Endodermal cell (in vitro differentiated cells): ENCODE results near the gene RHOH. TPM values are rescaled to one million over a fixed set of nuclear protein-coding genes. Genes with fewer than 3 reads are reported as not detected.
A peak's percentile ranks its signal among the peaks of the same experiment; 100 is the strongest.

ENCODE experiments used
- DNase-seq: peaks from one replicate; pipeline ENCODE4 v3.0.0-alpha.2; 2017
- H3K27ac ChIP-seq: 2 replicates; pipeline ENCODE4 v1.5.1; 2013; ENCODE audit warnings: mild to moderate bottlenecking, low read depth, low read length, moderate library complexity
- H3K27me3 ChIP-seq: 2 replicates; pipeline ENCODE4 v1.6.1; 2013; ENCODE audit warnings: mild to moderate bottlenecking, low read length, moderate library complexity; ENCODE audit not compliant: insufficient read depth, control insufficient read depth, poor library complexity, severe bottlenecking
- H3K36me3 ChIP-seq: 2 replicates; pipeline ENCODE4 v1.7.0; 2013; ENCODE audit warnings: mild to moderate bottlenecking, low read length, moderate library complexity; ENCODE audit not compliant: control insufficient read depth, insufficient read depth
- H3K4me1 ChIP-seq: one replicate; pipeline ENCODE4 v1.7.0; 2013; ENCODE audit warnings: low read length; ENCODE audit not compliant: control insufficient read depth, insufficient read depth
- H3K4me3 ChIP-seq: 2 replicates; pipeline ENCODE4 v1.5.1; 2013; ENCODE audit warnings: mild to moderate bottlenecking, low read length, moderate library complexity
- H3K9ac ChIP-seq: 2 replicates; pipeline ENCODE4 v1.6.1; 2013; ENCODE audit warnings: mild to moderate bottlenecking, low read length, moderate library complexity; ENCODE audit not compliant: poor library complexity, severe bottlenecking; ENCODE audit errors: extremely low read depth
- H3K9me3 ChIP-seq: 2 replicates; pipeline ENCODE4 v1.6.1; 2013; ENCODE audit warnings: mild to moderate bottlenecking, low read length, moderate library complexity; ENCODE audit not compliant: control insufficient read depth
- H3K27ac Mint-ChIP-seq: 2 replicates; pipeline ENCODE4 v1.8.0; 2020; ENCODE audit warnings: mixed read lengths
- H3K27me3 Mint-ChIP-seq: 2 replicates; pipeline ENCODE4 v1.8.0; 2021; ENCODE audit warnings: mild to moderate bottlenecking, mixed read lengths; ENCODE audit not compliant: insufficient read depth
- H3K36me3 Mint-ChIP-seq: 2 replicates; pipeline ENCODE4 v1.8.0; 2020; ENCODE audit warnings: low read depth, mixed read lengths
- H3K4me1 Mint-ChIP-seq: 2 replicates; pipeline ENCODE4 v1.8.0; 2020; ENCODE audit warnings: mixed read lengths
- H3K4me3 Mint-ChIP-seq: 2 replicates; pipeline ENCODE4 v1.8.0; 2020; ENCODE audit warnings: mild to moderate bottlenecking, moderate library complexity, mixed read lengths
- H3K9me3 Mint-ChIP-seq: 2 replicates; pipeline ENCODE4 v1.8.0; 2020; ENCODE audit warnings: mild to moderate bottlenecking, mixed read lengths
- WGBS, 2 experiments: methylation state at CpG; one replicate each; pipeline versions ENCODE4 v1.1.5 to v1.1.7; 2013; ENCODE audit warnings: missing lambda C conversion rate in 2 of 2, mixed read lengths in 1 of 2; ENCODE audit not compliant: insufficient coverage in 1 of 2, insufficient read length in 1 of 2; 5-methylcytosine and 5-hydroxymethylcytosine counted together
- total RNA-seq, 2 donors: library from RNA; stranded (reverse); fragmentation: NEBNext Ultra II Directional in 1 of 2; extraction: Animal tissue kit (Norgen Biotek cat#: 25700) in 1 of 2; gene quantifications; 2 replicates in 1 of 2; 3 replicates in 1 of 2; pipeline ENCODE4 v1.2.1, GENCODE V29; 2021
- TF ChIP-seq, protein P1 (sequence below): fragments of 200-600 bp; sonication (generic); conservative IDR thresholded peaks from 2 replicates; pipeline ENCODE4 v1.5.0; 2021; ENCODE audit warnings: antibody characterized with exemption, mild to moderate bottlenecking

RHOH gene
- total RNA-seq, 2 donors from 2014 or later = 2.9 to 9.4 TPM

DNA sequence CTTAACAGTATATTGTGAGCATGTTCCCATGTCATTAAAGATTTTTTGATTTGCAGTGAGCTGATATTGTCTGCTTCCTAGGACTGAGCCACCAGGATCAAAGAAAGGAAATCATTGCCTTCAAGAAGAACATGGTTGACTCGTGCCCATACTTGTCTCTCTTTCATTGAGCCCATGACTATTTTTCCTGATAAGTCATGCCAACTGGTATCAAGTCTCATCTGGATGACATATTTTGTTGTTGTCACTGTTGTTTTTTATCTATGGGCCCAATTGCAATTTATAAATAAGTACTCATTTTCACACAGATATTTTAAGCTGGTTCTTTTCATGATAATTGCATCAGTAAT is 10.2 kb upstream of the RHOH start:
- H3K4me1 ChIP-seq = peaks cover 6% of the 10 kb centered on the region

GRCh38 chr4:40187386-40187906 is 9.4 kb upstream of the RHOH start:
- H3K36me3 ChIP-seq = no peaks in the 10 kb centered on the region
- no peak overlapping the region for H3K9ac ChIP-seq
- no peak overlapping the region for H3K27ac ChIP-seq
- Mint-ChIP-seq H3K4me1 (peaks cover 21% of the 10 kb centered on the region), H3K36me3 (no peaks in the 10 kb centered on the region), H3K4me3 (no peak overlapping the region), H3K9me3 (no peaks in the 10 kb centered on the region), H3K27ac (no peak overlapping the region), H3K27me3 (no peaks in the 10 kb centered on the region)
- H3K4me1 ChIP-seq = peaks cover 7% of the 10 kb centered on the region
- no peaks in the 10 kb centered on the region for H3K27me3 ChIP-seq
- TF ChIP-seq, protein P1, sequence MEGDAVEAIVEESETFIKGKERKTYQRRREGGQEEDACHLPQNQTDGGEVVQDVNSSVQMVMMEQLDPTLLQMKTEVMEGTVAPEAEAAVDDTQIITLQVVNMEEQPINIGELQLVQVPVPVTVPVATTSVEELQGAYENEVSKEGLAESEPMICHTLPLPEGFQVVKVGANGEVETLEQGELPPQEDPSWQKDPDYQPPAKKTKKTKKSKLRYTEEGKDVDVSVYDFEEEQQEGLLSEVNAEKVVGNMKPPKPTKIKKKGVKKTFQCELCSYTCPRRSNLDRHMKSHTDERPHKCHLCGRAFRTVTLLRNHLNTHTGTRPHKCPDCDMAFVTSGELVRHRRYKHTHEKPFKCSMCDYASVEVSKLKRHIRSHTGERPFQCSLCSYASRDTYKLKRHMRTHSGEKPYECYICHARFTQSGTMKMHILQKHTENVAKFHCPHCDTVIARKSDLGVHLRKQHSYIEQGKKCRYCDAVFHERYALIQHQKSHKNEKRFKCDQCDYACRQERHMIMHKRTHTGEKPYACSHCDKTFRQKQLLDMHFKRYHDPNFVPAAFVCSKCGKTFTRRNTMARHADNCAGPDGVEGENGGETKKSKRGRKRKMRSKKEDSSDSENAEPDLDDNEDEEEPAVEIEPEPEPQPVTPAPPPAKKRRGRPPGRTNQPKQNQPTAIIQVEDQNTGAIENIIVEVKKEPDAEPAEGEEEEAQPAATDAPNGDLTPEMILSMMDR = no peak
- DNase-seq = no peak
- H3K4me3 ChIP-seq = no peak overlapping the region
- WGBS, 2 experiments = 86 to 91% methylated on average over 3 to 4 of the region's 4 CpGs
- H3K9me3 ChIP-seq = no peaks in the 10 kb centered on the region

More for the DNA sequence above, 10.2 kb upstream of the RHOH start:
- Histone ChIP-seq H3K9ac (no peak overlapping the region), H3K36me3 (no peaks in the 10 kb centered on the region), H3K27ac (no peak overlapping the region), H3K9me3 (no peaks in the 10 kb centered on the region), H3K4me3 (no peak overlapping the region), H3K27me3 (no peaks in the 10 kb centered on the region)
- 86 to 89% methylated on average over 1 of the region's 1 CpG for WGBS, 2 experiments
- no peak for DNase-seq
- TF ChIP-seq, protein P1 = no peak
- Mint-ChIP-seq H3K27me3 (no peaks in the 10 kb centered on the region), H3K4me3 (no peak overlapping the region), H3K27ac (peak overlapping the region; percentile 28), H3K9me3 (no peaks in the 10 kb centered on the region), H3K36me3 (no peaks in the 10 kb centered on the region), H3K4me1 (peaks cover 14% of the 10 kb centered on the region)

DNA sequence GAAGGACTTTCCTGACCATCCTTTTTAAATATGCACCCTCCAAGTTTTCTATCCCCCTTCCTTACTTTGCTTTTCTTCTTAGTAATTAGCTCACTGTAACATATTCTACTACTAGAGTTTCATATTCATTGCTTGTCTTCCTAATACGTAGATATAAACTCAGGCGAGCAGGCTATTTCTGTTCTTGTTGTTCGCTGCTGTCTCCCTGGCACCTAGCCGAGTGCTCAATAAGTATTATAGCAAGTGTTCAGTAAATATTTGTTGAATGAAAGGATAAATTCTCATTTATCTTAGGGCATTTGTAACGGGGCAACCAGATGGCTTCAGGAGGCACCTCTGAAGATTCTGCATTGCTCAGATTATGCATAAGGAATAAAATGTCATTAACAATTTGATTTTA is 6.8 kb upstream of the RHOH start:
- Mint-ChIP-seq H3K4me3 (no peak overlapping the region), H3K27ac (no peak overlapping the region), H3K36me3 (no peaks in the 10 kb centered on the region), H3K9me3 (no peaks in the 10 kb centered on the region), H3K27me3 (no peaks in the 10 kb centered on the region), H3K4me1 (peaks cover 36% of the 10 kb centered on the region)
- no peak for DNase-seq
- no peaks in the 10 kb centered on the region for H3K36me3 ChIP-seq
- no peaks in the 10 kb centered on the region for H3K27me3 ChIP-seq
- H3K9ac ChIP-seq = no peak overlapping the region
- H3K27ac ChIP-seq = no peak overlapping the region
- TF ChIP-seq, protein P1 = no peak
- no peak overlapping the region for H3K4me3 ChIP-seq
- H3K9me3 ChIP-seq = no peaks in the 10 kb centered on the region
- H3K4me1 ChIP-seq = peaks cover 11% of the 10 kb centered on the region
- WGBS, 2 experiments = 94 to 100% methylated on average over 3 to 5 of the region's 5 CpGs
